HCT116 (cell line): ENCODE data around the gene PRM3.

Source experiments
- ATF3 ChIP-seq: IDR thresholded peaks from 2 replicates; pipeline ENCODE4 v1.6.1; 2012
- CTCF ChIP-seq, 3 experiments: fragments of 200-600 bp in 1 of 3; sonication (generic) in 1 of 3; IDR thresholded peaks in 2 of 3; conservative IDR thresholded peaks in 1 of 3; 2 replicates each; pipeline ENCODE4 v1.5.1; 2012 to 2017; ENCODE audit warnings: low read depth in 2 of 3, low read length in 2 of 3, antibody characterized with exemption in 1 of 3, borderline replicate concordance in 1 of 3, control low read depth in 1 of 3, mild to moderate bottlenecking in 1 of 3, mixed read lengths in 1 of 3, mixed run types in 1 of 3, moderate library complexity in 1 of 3; ENCODE audit not compliant: insufficient read depth in 1 of 3
- ELF1 ChIP-seq: IDR thresholded peaks from 2 replicates; pipeline ENCODE4 v1.6.1; 2012; ENCODE audit warnings: low read depth, borderline replicate concordance
- EZH2 ChIP-seq: fragments of 200-600 bp; sonication (generic); IDR thresholded peaks from 2 replicates; pipeline ENCODE4 v1.6.1; 2017; ENCODE audit warnings: antibody characterized with exemption, mixed run types
- EZH2phosphoT487 ChIP-seq: fragments of 200-600 bp; IDR thresholded peaks from 2 replicates; pipeline ENCODE4 v1.6.1; 2018; ENCODE audit warnings: antibody characterized with exemption, borderline replicate concordance
- MAX ChIP-seq: IDR thresholded peaks from 2 replicates; pipeline ENCODE4 v1.6.1; 2012
- POLR2A ChIP-seq: IDR thresholded peaks from 2 replicates; pipeline ENCODE4 v1.7.0; 2011; ENCODE audit warnings: borderline replicate concordance; ENCODE audit not compliant: insufficient read depth, insufficient read length; ENCODE audit errors: extremely low read depth
- POLR2AphosphoS5 ChIP-seq: IDR thresholded peaks from 2 replicates; pipeline ENCODE4 v1.6.1; 2011; ENCODE audit warnings: mild to moderate bottlenecking, low read depth, low read length, moderate library complexity
- RAD21 ChIP-seq: IDR thresholded peaks from 2 replicates; pipeline ENCODE4 v1.6.1; 2012; ENCODE audit warnings: low read depth, mild to moderate bottlenecking
- REST ChIP-seq: IDR thresholded peaks from 2 replicates; pipeline ENCODE4 v1.6.1; 2012; ENCODE audit warnings: low read depth
- SIN3A ChIP-seq: IDR thresholded peaks from 2 replicates; pipeline ENCODE4 v1.6.1; 2012; ENCODE audit warnings: low read depth
- SP1 ChIP-seq: IDR thresholded peaks from 2 replicates; pipeline ENCODE4 v1.6.1; 2012; ENCODE audit warnings: low read depth
- YY1 ChIP-seq: IDR thresholded peaks from 2 replicates; pipeline ENCODE4 v1.6.1; 2011; ENCODE audit warnings: low read length, low read depth, moderate library complexity, mild to moderate bottlenecking; ENCODE audit not compliant: insufficient replicate concordance; ENCODE audit errors: extremely low read depth
- ZBTB33 ChIP-seq: IDR thresholded peaks from 2 replicates; pipeline ENCODE4 v1.6.1; 2011; ENCODE audit warnings: mild to moderate bottlenecking, low read length, moderate library complexity; ENCODE audit not compliant: insufficient replicate concordance; ENCODE audit errors: extremely low read depth

- no peak for TF ChIP-seq CTCF (IDR thresholded peaks at IDR 0.05 in 2 of 3, conservative IDR thresholded peaks at IDR 0.05 in 1 of 3; ENCODE audit: borderline replicate concordance in 1 of 3, insufficient read depth in 1 of 3, low read depth in 2 of 3, low read length in 2 of 3)
- no peak for TF ChIP-seq POLR2AphosphoS5
- TF ChIP-seq REST, result no peak
- TF ChIP-seq MAX, result no peak
- no peak for TF ChIP-seq EZH2
- no peak for TF ChIP-seq YY1
- TF ChIP-seq ATF3, result no peak
- no peak for TF ChIP-seq SP1
- no peak for TF ChIP-seq POLR2A
- TF ChIP-seq SIN3A, result no peak
- TF ChIP-seq RAD21, result no peak
- TF ChIP-seq ELF1, result no peak
- TF ChIP-seq ZBTB33, result no peak
- no peak for TF ChIP-seq EZH2phosphoT487
Observed at GRCh38 chr16:11321662-11322061, 48.2 kb upstream of the PRM3 start.
